NK-92 treated with Interleukin-12 subunit alpha and Interleukin-12 subunit beta, amount 100 ng/mL, for 24 hours (cell line): ENCODE measurements around the gene YEATS4.

Experiments
- DNase-seq: peaks from one replicate; lab custom pipeline; 2025; lab: John Stamatoyannopoulos, UW

Gene YEATS4

DNA sequence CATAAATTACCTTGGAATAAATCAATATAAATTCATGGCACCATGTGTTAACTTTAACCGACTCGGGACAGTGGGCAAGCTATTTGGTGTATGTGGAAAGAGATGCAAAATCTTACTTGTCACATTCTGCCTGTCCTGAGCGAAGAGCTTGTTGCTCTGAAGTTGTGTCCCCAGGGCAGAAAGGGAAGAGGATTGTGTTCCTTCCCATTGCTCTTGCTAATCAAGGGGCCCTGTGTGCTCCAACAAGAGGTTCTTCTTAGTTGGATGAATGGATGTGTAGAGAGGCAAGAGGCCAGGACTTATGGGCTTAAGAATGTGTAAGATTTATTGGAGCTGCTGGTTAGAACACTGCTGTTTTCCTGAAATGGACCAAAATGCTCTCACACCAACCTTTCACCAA lies 74.1 kb downstream of the YEATS4 start:
- no peak for DNase-seq

DNA sequence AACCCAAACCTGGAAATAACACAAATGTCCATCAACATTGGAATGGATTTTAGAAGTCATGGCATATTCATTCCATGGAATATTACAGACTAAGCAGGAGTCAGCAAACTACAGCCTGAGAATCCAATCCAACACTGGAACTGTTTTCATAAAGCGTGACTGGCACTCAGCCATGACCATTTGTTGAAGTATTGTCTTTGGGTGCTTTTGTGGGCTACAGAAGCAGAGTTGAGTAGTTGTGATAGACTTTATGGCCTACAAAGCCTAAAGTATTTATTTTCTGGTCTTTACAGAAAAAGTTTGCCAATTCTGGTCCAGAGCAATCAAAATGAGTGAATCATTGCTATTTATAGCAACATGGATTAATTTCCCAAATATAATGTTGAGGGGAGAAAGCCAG lies 76.1 kb downstream of the YEATS4 start:
- DNase-seq, result no peak

DNA sequence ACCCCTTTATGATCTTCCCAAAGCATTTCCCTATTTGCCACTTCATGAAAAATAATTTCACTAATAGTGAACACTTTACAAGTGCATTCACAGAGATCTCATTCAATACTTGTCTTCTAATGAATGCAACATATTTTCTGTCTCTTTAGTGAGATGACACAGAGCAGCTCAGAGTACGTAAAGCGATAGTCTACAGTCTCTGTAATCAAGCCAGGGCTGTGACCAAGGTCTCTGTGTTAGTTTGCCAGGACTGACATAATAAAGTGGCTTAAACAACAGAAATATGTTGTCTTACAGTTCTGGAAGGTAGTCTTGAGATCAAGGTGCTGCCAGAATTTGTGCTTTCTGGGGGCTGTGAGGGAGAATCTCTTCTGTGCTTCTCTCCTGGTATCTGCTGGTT lies 77.5 kb downstream of the YEATS4 start:
- no peak for DNase-seq

DNA sequence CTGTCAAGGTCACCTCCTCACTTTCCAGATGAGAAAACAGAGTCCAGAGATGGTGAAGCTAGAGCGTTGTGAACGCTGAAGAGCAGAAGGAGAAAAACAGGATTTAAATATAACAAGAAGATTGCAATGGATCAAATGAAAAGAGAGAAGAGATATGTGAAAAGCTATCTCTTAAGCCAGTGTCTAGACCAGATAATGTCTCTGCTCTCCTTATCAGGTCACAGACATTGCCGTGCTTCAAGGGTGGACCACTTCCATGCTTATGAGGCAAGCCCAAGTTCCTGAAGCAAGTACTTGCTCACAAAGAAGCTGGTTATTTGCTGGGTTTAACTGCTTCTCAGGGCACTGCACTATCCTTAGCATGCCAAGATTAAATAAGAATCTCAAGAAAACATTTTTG lies 79.0 kb downstream of the YEATS4 start:
- DNase-seq, result no peak

DNA sequence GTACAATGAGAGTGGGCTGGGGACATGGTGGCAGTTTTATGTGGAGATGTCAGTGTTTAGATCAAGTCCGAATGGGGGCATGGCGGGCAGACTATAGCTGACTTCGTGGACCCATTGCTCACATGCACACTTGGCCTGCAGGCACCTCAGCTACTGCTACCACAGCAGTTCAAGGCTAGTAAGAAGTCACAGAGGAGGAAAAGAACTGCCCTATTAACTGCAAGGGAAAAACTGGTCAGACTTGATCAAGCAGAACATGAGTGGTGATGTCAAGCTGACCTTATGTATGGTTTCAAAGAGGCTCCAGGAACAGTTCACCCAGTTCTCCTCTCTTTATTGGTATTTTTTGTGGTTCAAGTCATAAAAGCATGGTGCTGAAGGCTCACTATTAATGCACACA lies 80.5 kb downstream of the YEATS4 start:
- no peak for DNase-seq
